ENCODE measurements around the gene SYT9.
"Not testable (repeated sequence)": the region's sequence is repeated elsewhere in the genome, so short reads cannot be mapped to it uniquely, and the experiment has no call there.

SYT9 gene

GRCh38 chr11:7513234-7514098, 261.8 kb downstream of the SYT9 start, which contains the start of gene PPFIBP2:
Gene PPFIBP2, plus strand, starts transcription at chr11:7513999. Its CDS starts 35,477 bp downstream, at chr11:7549476.
- DNase-seq = peak; percentile 69

- no peak for DNase-seq
These were observed 262.4 kb downstream of the SYT9 start for GRCh38 chr11:7514099-7514591.

- DNase-seq = no peak
These were observed 263.8 kb downstream of the SYT9 start for GRCh38 chr11:7515447-7515886.

- no peak for DNase-seq
These were observed 264.8 kb downstream of the SYT9 start for GRCh38 chr11:7516475-7516874.

GRCh38 chr11:7517743-7518142, 266.0 kb downstream of the SYT9 start:
- DNase-seq = not testable (repeated sequence)
